Loucy (cell line): Measurements from ENCODE around the gene THRAP3.

Experiments used
- EZH2phosphoT487 ChIP-seq: fragments of 200-600 bp; IDR thresholded peaks from 2 replicates; pipeline ENCODE4 v1.6.1; 2018; ENCODE audit warnings: antibody characterized with exemption, mild to moderate bottlenecking, moderate library complexity, borderline replicate concordance
- TF ChIP-seq, protein P1 (sequence below): fragments of 200-600 bp; sonication (generic); conservative IDR thresholded peaks from 2 replicates; pipeline ENCODE4 v1.5.1; 2014; ENCODE audit warnings: mild to moderate bottlenecking, antibody characterized with exemption, low read length

- TF ChIP-seq, protein P1, sequence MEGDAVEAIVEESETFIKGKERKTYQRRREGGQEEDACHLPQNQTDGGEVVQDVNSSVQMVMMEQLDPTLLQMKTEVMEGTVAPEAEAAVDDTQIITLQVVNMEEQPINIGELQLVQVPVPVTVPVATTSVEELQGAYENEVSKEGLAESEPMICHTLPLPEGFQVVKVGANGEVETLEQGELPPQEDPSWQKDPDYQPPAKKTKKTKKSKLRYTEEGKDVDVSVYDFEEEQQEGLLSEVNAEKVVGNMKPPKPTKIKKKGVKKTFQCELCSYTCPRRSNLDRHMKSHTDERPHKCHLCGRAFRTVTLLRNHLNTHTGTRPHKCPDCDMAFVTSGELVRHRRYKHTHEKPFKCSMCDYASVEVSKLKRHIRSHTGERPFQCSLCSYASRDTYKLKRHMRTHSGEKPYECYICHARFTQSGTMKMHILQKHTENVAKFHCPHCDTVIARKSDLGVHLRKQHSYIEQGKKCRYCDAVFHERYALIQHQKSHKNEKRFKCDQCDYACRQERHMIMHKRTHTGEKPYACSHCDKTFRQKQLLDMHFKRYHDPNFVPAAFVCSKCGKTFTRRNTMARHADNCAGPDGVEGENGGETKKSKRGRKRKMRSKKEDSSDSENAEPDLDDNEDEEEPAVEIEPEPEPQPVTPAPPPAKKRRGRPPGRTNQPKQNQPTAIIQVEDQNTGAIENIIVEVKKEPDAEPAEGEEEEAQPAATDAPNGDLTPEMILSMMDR = no peak
- TF ChIP-seq EZH2phosphoT487 = no peak
Observed at GRCh38 chr1:36211841-36212240, 12.4 kb upstream of the THRAP3 start.
